ENCODE measurements around the gene JMJD6. TPM values are rescaled to one million over a fixed set of nuclear protein-coding genes. Genes with fewer than 3 reads are reported as not detected.
A peak's percentile ranks its signal among the peaks of the same experiment; 100 is the strongest.
"Not testable (repeated sequence)": the region's sequence is repeated elsewhere in the genome, so short reads cannot be mapped to it uniquely, and the experiment has no call there.

Gene JMJD6
- total RNA-seq, 1 donor from 2014 or later, result 11.7 TPM

DNA sequence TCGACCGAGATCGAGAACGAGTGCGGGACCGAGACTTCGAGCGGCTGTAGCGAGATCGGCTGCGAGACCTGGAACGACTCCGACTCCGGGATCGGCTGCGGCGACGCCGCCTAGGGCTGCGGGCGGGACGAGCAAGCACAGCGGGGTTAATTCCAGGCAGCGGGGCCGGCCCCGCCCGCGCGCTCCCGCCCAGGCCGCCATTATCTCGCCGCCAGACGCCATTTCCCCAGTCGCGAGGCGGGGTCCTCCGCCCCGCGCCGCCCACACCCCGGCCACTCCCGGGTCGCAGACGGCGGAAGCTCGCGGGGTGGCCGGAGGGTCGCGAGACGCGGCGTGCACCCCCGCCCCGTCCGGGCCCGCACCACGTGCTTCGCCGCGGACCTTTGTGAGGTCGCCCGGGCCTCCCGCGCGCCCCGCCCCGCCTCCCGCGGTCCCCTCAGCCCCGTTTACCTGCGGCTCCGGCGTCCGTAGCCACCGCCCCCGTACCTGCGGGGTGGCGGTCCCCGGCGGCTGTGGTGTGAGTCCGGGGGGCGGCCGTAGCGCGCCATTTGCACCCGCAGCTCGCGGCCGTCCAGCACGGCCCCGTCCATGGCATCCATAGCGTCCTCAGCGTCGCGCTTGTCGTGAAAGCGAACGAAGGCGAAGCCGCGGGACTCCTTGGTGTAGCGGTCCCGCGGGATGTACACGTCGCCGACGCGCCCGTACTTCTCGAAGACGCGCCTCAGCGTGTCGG is 10.1 kb upstream of the JMJD6 start:
- peak in 1 of 2 donors; percentile 75 for DNase-seq (ENCODE audit: low read depth in 2 of 2)

DNA sequence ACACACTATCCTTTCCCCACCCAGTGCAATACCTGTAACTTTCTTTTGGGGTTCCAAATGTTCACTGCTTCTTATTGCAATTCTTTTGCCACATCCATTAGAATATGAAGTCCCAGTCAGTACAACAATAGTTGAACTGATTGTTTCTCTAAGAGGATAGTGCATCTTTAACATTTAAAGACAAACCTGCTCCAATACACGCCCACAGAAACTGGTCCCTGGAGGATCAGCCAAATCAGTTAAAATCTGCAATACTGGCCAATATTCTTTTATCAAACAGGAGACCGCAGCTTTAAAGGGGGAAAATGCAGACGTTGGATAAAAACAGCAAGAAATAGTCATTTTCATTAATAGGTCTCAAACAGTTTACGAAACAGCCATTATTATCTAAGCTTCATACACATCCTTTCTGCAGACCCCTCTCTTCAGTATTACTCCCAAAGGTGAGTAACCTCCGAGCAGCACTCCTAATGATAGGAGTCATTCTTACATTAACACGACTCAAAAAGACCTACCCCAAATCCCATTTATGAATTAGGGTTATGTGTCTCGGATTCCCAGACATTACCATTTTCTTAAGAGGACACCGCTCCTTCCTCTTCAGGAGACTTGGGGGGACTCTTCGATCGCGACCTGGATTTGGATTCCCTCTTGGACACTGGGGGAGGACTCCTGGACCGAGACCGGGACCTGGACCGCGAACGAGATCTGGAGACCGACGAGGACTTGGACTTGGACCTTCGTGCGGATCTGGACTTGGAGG is 9.4 kb upstream of the JMJD6 start:
- no peak for DNase-seq (ENCODE audit: low read depth in 2 of 2)

DNA sequence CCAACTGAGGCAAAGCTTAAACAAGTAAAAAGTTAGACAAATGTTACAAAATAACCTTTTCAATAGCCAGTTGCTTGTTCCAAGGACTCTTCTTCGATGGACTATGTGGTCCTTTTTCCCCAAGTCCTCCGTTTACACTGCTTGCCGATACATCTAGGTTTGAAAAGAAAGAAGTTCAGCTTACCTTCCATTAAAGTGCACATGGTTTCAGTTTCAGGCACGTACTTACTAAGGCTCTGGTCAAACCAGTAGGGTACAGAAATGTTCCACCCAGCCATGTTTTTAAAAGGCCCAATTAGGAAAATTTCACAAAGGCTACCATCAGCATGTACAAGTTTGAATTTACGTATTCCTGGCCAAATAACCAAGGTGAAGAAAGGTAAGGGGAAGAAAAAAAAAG is 8.6 kb upstream of the JMJD6 start:
- peak in 1 of 2 donors; percentile 44 for DNase-seq (ENCODE audit: low read depth in 2 of 2)

DNA sequence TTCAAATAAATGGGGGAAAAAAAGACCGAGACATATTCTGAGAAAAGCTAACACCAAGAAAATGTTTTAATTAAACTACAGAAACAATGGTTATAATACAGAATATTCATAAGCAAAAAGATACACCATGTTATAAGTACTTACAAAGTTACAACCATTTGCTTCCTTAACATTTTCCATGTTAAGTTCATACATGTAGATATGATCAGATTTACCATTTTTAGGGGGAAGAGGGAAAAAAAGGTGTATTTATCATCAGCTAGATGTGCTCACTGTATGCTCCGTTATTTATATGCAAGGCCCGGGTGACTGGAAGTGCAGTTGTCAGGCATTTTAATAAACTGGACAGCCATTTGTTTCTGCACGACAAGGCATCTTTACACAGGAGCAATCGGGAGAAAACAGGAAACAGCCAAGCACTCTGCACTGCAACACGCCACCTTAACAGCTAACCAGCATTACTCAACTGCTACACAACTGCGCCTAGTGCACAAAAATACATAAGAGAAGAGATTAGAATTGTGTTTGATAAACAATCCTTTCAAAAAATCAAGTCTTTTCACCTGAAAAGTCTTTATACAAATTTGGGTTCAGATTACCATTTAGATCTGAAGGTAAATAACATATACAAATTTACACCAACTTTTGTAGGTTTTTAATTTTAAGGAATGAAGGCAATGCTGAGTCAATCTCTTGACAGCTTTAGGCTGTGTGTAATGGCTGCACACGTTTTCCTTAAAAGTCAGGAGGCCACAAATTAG is 7.9 kb upstream of the JMJD6 start:
- DNase-seq (ENCODE audit: low read depth in 2 of 2), result peak in 1 of 2 donors; percentile 84

DNA sequence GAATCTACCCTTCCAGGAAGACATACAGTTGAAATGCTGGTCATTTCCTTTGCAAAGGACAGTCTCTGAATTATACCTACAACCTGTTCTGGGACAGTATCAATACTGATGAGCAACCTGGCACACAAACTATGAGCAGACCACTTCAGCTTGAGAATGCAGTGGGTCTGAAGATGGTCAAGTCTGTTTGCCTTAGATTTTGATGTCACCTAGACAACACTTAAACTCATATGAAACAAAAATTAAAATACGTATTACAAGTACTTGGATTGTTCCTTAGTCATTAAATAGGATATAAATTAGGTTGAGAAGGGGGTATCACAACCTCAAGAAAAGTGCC is 7.2 kb upstream of the JMJD6 start:
- no peak for DNase-seq (ENCODE audit: low read depth in 2 of 2)

DNA sequence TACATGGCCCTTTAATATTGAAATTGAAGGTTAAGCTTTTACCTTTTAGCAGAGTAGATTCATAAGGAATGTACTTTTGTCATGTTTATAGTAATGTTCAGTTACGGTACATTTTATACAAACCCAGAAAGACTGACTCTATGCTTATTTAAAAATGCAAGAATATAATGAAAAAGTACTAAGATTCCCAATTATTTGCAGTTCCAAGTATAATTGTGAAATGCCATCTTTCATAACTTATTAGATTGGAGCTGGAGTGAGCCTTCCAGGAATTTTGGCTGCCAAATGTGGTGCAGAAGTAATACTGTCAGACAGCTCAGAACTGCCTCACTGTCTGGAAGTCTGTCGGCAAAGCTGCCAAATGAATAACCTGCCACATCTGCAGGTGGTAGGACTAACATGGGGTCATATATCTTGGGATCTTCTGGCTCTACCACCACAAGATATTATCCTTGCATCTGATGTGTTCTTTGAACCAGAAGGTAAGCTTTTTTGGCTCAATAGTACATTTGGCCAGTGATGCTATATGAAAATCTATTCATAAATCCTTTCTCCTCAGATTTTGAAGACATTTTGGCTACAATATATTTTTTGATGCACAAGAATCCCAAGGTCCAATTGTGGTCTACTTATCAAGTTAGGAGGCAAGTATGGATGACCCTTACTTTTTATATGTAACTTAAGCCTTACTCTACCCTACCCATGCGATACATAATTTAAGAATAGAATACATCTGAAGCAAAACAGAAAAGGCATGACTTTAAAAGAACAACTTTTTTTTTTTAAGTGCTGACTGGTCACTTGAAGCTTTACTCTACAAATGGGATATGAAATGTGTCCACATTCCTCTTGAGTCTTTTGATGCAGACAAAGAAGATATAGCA is 6.6 kb upstream of the JMJD6 start:
- DNase-seq (ENCODE audit: low read depth in 2 of 2), result no peak

DNA sequence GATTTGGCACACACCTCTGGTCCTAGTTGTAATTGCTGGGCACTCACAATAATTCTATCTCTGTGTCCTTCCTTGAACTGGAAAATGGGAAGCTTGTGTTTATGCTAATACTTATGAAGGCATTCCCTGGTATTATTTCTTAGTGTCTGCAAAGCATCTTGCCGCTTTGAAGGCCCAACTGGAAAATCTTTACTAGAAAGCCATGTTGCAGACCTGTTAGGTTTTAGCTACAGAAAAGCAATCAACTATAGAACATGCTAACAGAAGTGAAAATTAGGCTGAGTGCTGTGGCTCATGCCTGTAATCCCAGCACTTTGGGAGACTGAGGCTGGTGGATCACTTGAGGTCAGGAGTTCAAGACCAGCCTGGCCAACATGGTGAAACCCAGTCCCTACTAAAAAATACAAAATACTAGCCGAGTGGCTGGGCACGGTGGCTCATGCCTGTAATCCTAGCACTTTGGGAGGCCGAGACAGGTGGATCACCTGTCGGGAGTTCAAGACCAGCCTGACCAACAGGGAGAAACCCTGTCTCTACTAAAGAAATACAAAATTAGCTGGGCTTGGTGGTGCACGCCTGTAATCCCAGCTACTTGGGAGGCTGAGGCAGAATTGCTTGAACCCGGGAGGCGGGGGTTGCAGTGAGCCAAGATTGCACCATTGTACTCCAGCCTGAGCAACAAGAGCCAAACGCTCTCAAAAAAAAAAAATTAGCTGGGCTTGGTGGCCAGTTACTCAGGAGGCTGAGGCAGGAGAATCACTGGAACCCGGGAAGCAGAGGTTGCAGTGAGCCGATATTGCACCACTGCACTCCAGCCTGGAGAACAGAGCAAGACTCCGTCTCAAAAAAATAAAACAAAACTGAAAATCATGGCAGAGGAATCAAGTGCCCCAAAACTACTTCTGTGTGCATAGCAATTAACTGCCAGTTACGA is 5.7 kb upstream of the JMJD6 start:
- not testable (repeated sequence) for DNase-seq (ENCODE audit: low read depth in 2 of 2)

DNA sequence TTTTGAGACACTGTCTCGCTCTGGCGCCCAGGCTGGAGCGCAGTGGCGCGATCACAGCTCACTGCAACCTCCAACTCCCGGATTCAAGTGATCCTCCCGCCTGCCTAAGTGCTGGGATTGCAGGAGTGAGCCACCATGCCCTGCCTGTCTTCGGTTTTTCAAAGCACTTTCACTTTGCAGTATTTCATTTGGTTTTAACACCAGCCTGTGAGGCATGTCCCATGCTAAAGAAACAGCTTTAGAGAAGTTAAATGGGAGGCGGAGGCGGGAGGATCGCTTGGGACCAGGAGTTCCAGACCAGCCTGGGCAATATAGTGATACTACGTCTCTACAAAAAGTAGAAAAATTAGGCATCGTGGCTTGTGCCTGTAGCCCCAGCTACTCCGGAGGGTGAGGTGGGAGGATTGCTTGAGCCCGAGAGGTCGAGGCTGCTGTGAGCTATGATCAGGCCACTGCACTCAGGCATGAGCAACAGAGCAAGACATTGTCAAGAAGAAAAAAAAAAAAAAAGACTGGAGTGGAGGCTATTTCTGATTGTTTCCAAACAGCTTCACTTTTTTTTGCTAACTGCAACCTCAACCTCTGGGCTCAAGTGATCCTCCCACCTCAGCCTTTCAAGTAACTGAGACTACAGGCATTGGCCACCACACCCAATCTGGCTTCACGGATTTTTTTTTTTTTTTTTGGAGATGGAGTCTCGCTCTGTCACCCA is 1.5 kb upstream of the JMJD6 start:
- DNase-seq (ENCODE audit: low read depth in 2 of 2), result peak in 1 of 2 donors; percentile 19

DNA sequence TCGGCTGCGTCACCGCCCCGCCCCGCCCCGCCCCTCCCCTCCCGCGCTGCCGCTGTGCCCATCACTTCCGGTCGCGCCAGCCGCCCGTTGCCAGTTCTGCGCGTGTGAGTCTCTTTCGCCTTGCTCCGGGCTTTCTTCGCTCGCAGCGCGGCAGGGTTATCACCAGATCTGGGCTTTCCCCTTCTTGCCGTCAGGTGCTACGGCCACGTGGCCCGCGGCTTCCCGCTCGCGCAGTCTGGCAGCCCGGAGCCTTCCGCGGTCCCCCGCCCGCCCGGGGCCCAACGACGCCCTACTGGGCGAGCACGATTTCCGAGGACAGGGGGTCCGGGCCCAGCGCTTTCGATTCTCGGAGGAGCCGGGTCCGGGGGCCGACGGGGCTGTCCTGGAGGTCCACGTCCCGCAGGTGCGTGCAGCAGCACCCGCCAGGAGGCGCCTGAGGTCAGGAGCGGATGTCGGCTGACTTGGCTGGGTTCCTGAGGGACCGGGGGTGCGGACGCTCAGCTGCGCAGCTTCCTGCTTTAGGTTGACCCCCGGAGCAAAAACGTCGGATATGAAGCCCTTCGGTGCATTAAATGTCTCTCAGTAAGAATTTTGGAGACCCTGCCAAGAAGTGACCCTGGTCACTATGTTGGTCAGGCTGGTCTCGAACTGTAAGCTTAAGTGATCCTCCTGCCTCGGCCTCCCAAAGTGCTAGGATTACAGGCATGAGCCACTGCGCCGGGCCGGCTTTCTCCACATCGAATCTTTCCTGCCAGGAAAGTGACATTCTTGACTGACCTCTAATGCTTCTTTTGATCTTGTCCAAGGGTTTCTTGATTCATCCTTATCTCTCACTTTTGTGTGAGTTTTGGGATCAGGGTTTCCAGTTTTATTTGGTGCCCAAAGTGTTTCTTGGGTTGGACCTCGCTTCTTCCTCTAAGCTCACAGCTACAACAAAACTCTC is 641 bp upstream of the JMJD6 start, which contains the start of gene METTL23:
METTL23 (plus strand) TSS at position 64 of the 943 bp plus-strand sequence. CDS start 2,872 bp downstream, outside the sequence.
- peak; percentile 73 to 86 for DNase-seq (ENCODE audit: low read depth in 2 of 2)

DNA sequence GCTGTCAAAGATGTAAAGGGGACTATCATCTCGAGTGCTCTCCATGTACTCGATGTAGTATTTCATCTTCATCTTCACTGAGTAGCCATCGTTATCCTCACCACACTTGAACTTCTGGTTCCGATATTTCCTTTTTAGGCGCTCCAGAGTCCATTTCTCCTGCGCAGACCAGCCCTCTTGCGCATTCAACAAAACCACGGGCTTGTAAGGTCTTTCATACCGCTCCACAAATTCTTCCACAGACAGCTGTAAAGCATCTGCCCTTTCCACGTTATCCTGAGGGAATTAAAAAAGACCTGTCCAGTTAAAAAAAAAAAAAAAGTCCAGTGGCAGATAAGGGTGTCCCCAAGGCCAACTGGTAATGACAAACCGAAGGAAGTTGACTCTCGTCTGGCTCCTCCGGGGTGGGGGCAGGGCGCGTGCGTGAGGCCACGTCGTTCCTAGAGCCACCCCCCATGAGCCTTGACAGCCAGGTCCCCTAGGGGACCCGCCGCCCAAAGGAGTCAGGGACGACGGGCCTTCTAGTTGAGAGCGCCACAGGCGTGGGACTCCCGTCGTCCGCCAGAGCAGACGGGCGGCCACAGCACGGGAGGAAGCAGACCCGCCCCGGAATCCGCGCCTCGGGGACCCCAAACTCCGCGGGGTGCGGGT is 701 bp downstream of the JMJD6 start:
- DNase-seq (ENCODE audit: low read depth in 2 of 2), result peak in 1 of 2 donors; percentile 56

DNA sequence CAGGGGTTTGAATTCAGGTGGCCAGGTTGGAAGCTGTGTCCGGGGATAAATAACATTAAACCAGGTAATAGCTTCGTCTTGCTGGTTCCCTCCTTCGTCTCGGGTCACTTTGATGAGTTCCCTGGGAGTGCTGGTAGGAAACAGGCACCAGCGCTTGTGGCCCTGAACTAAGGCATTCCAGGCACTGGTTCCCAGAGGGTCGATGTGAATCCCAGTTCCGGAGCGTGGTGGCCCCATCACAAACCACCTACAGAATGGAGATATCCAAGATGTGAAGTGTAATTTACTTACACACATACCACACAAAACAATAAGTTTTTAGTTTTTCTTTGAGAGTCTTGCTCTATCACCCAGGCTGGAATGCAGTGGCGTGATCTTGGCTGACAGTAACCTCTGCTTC is 2.6 kb downstream of the JMJD6 start:
- DNase-seq (ENCODE audit: low read depth in 2 of 2), result no peak

DNA sequence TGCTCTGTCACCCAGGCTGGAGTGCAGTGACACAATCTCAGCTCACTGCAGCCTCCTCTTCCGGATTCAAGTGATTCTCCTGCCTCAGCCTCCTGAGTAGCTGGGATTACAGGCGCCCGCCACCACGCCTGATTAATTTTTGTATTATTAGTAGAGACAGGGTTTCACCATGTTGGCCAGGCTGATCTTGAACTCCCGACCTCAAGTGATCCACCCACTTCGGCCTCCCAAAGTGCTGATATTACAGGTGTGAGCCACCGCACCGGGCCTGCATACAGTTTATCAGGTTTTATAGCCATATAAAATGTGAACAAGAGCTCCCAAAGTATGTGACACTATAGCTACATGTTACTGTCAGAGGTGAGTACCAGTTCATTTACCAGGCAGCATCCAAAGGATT is 3.4 kb downstream of the JMJD6 start:
- not testable (repeated sequence) for DNase-seq (ENCODE audit: low read depth in 2 of 2)

DNA sequence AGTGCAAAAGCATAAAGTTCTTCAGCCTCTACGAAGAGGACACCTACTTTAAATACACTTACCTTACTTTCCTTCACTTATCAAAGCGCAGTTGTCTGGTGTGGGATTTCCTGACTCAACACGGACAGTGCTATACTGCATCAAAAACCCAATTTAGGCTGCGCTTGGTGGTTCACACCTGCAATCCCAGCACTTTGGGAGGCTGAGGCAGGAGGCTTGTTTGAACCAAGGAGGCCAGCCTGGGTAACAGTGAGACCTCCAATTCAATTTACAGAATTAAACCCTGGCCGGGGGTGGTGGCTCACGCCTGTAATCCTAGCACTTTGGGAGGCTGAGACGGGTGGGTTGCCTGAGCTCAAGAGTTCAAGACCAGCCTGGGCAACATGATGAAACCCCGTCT is 4.1 kb downstream of the JMJD6 start:
- DNase-seq (ENCODE audit: low read depth in 2 of 2), result no peak

DNA sequence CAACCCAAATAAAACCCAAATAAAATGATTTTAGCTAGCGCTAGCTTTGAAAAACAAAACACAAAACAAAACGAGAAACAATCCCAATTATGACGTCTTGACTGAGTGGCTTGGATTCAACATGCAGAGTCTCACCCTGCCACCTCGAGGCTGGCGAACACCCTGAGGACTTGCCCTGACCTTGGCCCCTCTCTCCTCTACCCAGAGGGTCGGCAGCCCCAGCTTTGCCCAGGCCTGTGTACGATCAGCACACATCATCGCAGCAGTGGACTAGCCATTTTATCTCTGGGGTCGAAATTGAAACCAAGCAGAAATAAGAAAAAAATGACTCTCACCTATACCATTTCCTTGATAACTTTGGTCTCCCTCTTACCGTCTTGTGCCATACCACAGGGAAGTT is 4.9 kb downstream of the JMJD6 start:
- DNase-seq (ENCODE audit: low read depth in 2 of 2), result no peak

DNA sequence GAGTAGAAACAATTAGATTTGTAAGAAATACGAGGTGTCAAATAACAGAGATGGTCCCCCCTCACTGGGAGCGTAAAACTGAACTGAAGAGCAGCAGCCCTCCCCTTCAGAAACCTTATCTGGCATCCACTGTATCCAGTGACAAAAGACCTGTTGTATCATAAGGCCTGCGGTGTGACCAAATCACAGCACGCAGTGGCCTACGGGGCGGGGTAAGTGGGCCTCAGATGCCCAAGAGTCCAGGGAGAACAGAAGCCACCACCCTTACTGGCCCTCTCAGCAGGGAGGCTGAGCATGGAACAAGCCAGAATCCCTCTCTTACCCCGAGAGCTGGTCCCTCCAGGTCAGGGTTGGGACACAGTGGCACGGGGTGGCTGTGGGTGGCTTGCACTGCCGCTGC is 5.5 kb downstream of the JMJD6 start:
- DNase-seq (ENCODE audit: low read depth in 2 of 2), result no peak

DNA sequence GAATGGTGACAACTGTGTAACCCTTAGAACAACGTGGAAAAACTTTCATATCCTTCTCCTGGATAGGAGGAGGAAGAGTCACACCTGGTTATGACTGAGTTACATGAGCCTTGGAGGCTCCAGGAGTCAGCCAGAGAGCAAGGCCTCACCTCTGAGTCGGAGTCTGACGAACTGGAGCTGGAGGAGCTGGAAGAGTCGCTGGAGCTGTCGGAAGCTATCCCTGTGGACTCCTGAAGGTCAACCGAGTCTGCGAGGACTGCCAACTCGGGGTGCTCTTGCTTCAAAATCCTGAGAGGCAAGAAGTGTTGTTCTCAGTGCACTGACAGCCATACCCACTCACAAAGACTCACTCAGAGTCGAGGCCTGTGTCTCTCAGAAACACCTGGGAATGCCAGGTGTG is 6.2 kb downstream of the JMJD6 start:
- no peak for DNase-seq (ENCODE audit: low read depth in 2 of 2)

DNA sequence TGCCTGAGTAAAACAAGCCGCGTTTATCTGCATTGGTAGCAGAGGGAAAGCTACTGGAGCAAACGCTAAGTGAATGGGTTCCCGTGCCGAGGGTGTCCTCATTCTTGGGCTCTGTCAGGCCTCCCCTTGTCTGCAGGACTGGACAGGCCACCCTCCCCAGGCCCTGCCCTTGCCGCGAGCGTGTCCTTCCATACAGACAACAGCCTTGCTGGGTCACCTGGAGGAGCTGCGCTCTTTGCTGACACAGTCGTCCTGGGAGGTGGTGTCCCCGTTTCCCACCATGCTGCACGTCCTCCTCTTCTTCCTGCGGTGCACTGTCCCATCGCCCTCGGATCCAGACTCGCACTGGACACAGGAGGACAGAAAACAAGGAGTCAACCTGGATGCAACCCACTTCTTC is 7.9 kb downstream of the JMJD6 start:
- DNase-seq (ENCODE audit: low read depth in 2 of 2), result no peak

DNA sequence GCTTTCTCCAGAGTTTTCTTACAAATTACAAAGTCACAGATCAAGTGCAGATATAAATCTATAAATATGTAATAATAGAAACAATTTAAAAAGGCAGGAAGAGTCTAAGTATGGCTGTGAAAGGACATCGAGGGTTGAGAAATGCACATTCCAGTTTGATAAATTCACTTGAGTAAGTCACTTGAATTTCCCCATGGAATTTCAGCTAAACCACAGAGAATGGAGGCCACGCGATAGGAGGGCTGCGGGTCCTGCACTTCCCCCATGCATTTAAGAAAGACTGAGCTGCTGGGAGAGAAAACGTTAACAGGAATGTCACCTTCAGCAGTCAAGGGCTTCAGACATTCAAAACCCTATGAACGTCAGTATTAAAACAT is 9.6 kb downstream of the JMJD6 start:
- DNase-seq (ENCODE audit: low read depth in 2 of 2), result no peak

Data from dermis microvascular lymphatic vessel endothelial cell (primary cell).